Ovary (tissue), 3 donors: ENCODE measurements around the gene EXD3.

Experiments used
- EP300 ChIP-seq: sonication (generic); formaldehyde crosslinking; IDR thresholded peaks from one replicate; pipeline ENCODE4 v1.6.1; 2017; ENCODE audit warnings: antibody characterized with exemption
- POLR2A ChIP-seq: fragments of 450-650 bp; IDR thresholded peaks from one replicate; pipeline ENCODE4 v1.6.1; 2017; ENCODE audit warnings: antibody characterized with exemption, mild to moderate bottlenecking, moderate library complexity
- TF ChIP-seq, protein P1 (sequence below), 3 donors: fragments of 450-650 bp in 2 of 3; fragments of 200-600 bp in 1 of 3; IDR thresholded peaks; one replicate each; pipeline versions ENCODE4 v1.5.1 to v1.8.0; 2016 to 2022; ENCODE audit warnings: antibody characterized with exemption in 3 of 3, mild to moderate bottlenecking in 1 of 3
- donor health status: DM: no; HTN: no; CAD: no.

DNA sequence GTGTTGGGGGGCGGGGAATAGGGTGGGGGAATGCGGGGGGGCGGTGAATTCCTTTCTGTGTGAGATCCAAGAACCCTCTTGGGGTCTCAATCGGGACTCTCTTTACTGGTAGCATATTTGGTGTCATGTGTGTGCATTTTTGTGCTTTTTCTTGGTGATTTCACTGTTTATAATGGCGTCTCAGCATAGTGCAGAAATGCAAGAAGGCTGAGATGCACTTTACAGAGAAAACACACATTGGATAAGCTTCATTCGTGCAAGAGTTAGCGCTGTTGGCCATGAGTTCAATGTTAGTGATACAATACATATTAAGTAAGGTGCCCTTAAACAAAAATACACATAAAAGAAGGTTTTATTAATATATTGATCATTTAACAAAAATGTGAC, 19.0 kb upstream of the EXD3 start:
- TF ChIP-seq POLR2A, result no peak
- TF ChIP-seq, protein P1, sequence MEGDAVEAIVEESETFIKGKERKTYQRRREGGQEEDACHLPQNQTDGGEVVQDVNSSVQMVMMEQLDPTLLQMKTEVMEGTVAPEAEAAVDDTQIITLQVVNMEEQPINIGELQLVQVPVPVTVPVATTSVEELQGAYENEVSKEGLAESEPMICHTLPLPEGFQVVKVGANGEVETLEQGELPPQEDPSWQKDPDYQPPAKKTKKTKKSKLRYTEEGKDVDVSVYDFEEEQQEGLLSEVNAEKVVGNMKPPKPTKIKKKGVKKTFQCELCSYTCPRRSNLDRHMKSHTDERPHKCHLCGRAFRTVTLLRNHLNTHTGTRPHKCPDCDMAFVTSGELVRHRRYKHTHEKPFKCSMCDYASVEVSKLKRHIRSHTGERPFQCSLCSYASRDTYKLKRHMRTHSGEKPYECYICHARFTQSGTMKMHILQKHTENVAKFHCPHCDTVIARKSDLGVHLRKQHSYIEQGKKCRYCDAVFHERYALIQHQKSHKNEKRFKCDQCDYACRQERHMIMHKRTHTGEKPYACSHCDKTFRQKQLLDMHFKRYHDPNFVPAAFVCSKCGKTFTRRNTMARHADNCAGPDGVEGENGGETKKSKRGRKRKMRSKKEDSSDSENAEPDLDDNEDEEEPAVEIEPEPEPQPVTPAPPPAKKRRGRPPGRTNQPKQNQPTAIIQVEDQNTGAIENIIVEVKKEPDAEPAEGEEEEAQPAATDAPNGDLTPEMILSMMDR (IDR thresholded peaks at IDR 0.05), result no peak
- no peak for TF ChIP-seq EP300
